Measurements from ENCODE around the gene LPCAT3.
A peak's percentile ranks its signal among the peaks of the same experiment; 100 is the strongest.

- TF ChIP-seq, protein P1, sequence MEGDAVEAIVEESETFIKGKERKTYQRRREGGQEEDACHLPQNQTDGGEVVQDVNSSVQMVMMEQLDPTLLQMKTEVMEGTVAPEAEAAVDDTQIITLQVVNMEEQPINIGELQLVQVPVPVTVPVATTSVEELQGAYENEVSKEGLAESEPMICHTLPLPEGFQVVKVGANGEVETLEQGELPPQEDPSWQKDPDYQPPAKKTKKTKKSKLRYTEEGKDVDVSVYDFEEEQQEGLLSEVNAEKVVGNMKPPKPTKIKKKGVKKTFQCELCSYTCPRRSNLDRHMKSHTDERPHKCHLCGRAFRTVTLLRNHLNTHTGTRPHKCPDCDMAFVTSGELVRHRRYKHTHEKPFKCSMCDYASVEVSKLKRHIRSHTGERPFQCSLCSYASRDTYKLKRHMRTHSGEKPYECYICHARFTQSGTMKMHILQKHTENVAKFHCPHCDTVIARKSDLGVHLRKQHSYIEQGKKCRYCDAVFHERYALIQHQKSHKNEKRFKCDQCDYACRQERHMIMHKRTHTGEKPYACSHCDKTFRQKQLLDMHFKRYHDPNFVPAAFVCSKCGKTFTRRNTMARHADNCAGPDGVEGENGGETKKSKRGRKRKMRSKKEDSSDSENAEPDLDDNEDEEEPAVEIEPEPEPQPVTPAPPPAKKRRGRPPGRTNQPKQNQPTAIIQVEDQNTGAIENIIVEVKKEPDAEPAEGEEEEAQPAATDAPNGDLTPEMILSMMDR (conservative IDR thresholded peaks at IDR 0.05; ENCODE audit: low read depth, low read length), result peak; percentile 87
- TF ChIP-seq EZH2 (IDR thresholded peaks at IDR 0.05; ENCODE audit: borderline replicate concordance, low read depth, low read length, poor library complexity, severe bottlenecking), result no peak
These were observed 56.5 kb downstream of the LPCAT3 start for GRCh38 chr12:6961695-6962284.
